GM12864 (cell line): ENCODE measurements around the gene MVB12B.

Source experiments
- DNase-seq: peaks from one replicate; pipeline ENCODE4 v3.0.0-alpha.2; 2011; ENCODE audit warnings: low read depth
- H3K4me3 ChIP-seq: 2 replicates; pipeline ENCODE4 v1.5.1; 2011; ENCODE audit warnings: mild to moderate bottlenecking, low read depth, low read length, control low read depth
- TF ChIP-seq, protein P1 (sequence below): IDR thresholded peaks from 2 replicates; pipeline ENCODE4 v1.5.1; 2011; ENCODE audit warnings: low read depth, mild to moderate bottlenecking, moderate library complexity, low read length, control low read depth, inconsistent platforms; ENCODE audit errors: missing control alignments

MVB12B gene

DNA sequence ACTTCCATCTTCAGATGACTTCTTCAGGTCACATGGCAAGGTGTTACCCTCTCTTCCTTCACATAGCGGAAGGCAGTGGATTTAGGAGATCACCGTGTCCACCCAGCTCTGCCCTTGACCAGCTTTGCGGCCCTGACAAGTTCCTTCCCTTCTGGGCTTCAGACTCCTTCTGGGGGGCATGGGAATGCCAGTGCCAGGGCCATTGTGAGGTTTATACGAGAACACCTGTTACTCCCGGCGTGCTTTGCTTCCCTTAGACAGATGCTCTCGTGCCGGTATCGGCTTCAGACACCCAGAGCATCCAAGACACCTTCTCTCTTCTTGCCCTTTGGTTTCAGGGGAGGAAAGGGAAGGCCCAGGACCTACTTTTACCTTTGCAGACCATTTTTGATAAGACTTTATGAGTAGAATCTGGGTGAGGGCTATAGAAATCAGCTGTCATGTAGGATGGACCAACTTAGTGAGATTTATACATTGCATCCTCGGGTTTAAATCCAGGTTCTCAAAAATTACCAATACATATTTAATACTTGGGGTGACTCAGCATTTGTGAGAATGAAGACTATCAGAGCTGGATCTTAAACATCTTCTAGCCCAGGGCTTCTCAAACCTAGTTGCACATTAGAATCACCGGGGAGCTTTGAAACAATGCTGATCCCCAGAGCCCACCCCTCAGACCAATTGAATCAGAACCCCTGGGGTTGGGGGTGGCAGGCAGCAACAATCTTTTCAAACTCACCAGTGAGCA is 138.2 kb downstream of the MVB12B start:
- no peak overlapping the region for H3K4me3 ChIP-seq
- DNase-seq = no peak
- TF ChIP-seq, protein P1, sequence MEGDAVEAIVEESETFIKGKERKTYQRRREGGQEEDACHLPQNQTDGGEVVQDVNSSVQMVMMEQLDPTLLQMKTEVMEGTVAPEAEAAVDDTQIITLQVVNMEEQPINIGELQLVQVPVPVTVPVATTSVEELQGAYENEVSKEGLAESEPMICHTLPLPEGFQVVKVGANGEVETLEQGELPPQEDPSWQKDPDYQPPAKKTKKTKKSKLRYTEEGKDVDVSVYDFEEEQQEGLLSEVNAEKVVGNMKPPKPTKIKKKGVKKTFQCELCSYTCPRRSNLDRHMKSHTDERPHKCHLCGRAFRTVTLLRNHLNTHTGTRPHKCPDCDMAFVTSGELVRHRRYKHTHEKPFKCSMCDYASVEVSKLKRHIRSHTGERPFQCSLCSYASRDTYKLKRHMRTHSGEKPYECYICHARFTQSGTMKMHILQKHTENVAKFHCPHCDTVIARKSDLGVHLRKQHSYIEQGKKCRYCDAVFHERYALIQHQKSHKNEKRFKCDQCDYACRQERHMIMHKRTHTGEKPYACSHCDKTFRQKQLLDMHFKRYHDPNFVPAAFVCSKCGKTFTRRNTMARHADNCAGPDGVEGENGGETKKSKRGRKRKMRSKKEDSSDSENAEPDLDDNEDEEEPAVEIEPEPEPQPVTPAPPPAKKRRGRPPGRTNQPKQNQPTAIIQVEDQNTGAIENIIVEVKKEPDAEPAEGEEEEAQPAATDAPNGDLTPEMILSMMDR = no peak

DNA sequence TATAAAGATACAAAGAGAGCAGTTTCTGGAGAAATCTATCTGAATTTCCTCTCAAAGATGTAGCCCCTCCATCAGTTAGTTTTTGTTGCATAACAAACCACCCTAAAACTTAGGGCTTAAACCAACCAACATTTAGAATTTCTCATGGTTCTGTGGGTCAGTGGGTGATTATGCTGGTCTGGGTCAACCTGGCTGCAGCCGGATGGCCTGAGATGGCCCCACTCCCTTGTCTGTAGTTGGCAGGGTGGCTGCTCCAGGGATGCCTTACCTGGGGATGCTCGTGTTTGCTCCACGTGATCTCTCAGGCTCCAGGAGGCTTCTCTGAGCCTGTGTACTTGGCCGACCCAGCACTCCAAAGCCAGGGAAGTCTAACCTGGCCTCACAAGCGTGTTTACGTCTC is 139.3 kb downstream of the MVB12B start:
- TF ChIP-seq, protein P1 = no peak
- no peak overlapping the region for H3K4me3 ChIP-seq
- no peak for DNase-seq

DNA sequence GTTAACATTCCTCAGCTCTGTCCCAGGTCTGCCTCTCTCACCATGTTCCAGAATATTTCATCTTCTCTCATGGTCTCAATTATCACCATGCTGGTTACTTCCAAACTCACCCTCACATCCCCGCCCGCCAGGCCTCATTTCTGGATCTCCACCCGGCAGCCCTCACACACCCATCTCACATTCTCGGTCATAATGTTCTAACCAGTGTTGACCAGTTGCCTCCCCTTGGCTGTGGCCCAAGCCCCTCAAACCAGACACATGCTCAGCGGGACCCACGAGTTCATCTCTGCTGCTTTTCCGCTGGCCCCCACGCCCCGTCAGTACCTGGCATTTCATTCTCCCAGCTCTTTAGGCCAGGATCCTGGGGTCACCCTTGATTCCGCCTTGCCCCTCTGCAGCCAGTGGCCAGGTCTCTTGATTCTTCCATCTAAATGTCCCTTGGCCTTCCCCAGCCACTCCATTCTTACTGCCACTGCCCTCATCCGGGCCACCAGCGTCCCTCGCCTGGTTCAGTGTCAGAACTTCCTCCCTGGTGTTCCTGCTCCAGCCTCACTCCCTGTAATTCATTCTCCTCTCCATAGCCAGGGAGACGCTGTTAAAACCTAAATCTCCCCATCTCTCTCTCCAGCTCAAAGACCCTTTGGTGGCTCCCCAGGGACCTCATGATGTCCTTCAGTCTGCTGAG is 141.7 kb downstream of the MVB12B start:
- TF ChIP-seq, protein P1 = no peak
- H3K4me3 ChIP-seq = no peak overlapping the region
- no peak for DNase-seq

DNA sequence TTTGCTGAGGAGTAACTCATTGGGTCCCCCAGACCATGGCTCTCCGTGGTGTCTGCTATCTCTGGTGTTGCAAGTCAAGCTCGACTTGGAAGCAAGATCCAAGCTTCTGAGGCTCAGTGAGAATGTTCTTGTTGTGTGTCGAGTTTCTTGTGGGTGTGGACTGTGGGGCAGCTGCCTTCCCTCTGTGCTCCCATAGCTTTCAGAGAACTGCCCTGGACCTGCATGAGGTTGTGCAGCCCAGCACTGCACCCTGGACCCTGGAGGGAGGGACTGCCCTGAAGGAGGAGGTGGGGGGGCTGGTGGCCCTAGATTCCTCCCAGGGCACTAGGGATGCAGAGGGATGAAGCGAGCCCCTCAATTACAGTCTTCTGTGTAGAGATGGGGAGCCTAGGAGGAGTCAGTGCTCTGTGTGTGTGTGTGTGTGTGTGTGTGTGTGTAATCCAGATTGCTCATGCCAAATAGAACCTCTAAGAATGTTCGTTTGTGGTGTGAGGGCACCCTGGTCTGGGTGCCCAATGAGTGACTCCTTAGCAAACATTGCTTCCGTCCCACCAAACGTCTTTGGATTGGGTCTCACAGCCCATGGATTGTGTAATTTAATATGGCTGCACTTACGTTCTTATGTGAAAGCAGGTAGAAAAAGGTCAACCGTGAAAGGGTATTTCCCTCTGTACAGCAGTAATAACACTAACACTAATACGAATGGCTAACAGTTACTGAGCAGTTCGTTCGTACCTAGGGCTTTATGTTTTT is 143.8 kb downstream of the MVB12B start:
- no peak overlapping the region for H3K4me3 ChIP-seq
- TF ChIP-seq, protein P1 = no peak
- no peak for DNase-seq

DNA sequence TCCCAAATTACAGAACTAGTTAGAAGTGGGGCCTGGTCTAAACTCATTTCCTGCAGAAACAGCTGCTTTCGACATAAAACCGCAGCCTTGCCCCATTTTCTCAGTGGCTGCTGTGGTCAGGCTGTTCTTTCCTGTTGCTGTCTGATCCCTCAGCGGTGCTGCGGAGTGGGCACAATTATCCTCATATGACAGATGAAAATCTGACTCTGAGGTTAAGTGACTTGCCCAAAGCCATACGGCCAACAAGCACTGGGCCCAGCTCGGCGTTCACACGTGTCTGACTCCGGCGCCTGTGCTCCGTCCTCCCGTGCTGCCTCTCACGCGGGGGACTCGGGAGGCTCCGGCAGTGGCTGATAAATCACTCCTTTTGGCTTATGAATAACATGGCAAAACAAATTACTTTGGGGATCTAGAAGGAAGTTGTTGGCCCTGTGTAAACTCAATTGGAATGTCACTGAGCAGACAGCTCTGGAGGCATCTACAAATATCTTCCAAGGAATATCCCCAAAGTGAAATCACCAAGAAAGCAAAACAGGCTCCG is 144.5 kb downstream of the MVB12B start:
- TF ChIP-seq, protein P1 = no peak
- peak; percentile 33 for DNase-seq
- no peak overlapping the region for H3K4me3 ChIP-seq

DNA sequence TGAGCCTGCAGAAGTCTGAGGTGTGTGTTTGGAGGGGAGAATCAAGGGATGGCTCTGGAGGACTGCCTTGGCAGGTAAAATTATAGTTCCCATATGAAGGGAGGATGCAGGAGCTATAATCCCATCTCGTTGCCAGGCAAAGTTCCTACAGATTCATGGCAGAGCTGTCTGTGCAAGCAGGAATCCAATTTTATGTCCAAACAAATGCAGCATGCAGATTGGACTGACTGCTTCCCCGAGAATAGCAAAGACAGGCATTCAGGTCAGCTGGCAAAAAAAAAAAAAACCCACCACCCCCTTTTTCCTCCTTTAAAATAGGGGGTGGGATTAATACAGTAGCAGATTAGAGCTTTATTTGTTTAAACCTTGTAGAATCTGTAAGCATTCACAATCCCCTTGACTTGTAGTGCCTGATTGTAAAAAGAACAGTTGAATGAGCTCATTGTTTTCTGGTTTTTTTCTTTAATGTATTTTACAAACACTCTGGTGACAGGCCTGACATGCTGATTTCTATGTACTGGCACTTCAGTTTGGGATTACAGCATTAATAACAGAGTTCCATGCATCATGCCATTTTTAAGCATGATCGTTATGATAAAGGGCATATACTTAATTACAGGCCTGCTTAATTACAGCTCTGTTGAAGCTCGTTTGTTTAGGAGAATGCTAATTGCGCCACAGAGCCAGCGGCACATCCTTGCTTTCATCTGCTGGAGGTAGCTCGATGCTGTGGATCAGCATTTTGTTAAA is 145.7 kb downstream of the MVB12B start:
- no peak for DNase-seq
- TF ChIP-seq, protein P1 = no peak
- H3K4me3 ChIP-seq = no peak overlapping the region
